Measurements from ENCODE around the gene LANCL1.
"Not testable (repeated sequence)": the region's sequence is repeated elsewhere in the genome, so short reads cannot be mapped to it uniquely, and the experiment has no call there.

The LANCL1 gene

DNA sequence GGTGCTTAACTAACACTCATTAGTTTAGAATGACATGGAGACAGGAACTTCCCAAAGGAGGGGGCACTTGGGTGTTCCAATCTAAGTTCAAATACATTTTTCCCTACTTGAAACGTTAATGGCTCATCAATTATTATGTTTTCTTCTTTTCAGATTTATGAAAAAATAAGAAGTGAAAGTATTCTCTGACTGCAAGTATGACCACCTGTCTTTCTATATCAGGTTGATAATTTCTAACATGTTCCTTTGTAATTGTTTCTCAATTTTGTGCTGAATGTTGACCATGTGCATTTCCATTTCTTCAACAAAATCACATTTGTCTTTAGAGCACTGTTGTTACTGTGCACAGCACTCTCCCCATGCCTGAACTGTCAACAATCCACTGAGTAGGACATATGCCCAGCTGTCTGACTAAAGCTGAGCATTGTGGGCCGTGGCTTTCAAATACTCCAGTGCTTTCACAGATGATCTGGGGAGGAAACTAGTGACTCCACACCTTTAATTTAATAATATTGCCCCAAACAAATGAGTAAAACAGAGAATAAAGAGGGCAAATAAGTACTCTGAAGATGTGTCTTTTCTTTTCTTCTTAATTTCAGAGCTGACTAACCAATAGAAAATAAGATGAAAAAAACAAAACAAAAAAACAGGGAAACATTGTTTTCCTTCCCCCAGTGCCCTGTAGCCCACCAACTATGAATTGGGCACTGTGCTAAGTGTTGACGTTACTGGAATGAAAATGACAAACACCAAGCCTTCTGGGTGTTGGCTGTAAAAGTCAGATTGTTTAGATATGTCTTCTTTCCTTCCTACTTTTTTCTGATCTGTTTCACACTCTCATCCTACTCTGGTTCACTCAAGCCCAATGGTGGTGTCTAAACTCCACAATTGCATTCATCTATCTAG, 16.0 kb downstream of the LANCL1 start:
- TF ChIP-seq, protein P1, sequence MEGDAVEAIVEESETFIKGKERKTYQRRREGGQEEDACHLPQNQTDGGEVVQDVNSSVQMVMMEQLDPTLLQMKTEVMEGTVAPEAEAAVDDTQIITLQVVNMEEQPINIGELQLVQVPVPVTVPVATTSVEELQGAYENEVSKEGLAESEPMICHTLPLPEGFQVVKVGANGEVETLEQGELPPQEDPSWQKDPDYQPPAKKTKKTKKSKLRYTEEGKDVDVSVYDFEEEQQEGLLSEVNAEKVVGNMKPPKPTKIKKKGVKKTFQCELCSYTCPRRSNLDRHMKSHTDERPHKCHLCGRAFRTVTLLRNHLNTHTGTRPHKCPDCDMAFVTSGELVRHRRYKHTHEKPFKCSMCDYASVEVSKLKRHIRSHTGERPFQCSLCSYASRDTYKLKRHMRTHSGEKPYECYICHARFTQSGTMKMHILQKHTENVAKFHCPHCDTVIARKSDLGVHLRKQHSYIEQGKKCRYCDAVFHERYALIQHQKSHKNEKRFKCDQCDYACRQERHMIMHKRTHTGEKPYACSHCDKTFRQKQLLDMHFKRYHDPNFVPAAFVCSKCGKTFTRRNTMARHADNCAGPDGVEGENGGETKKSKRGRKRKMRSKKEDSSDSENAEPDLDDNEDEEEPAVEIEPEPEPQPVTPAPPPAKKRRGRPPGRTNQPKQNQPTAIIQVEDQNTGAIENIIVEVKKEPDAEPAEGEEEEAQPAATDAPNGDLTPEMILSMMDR (IDR thresholded peaks at IDR 0.05; ENCODE audit: low read depth, low read length, missing control alignments): no peak
- no peak for DNase-seq (ENCODE audit: low read depth)
- no peak overlapping the region for H3K4me3 ChIP-seq (ENCODE audit: low read depth, low read length)

DNA sequence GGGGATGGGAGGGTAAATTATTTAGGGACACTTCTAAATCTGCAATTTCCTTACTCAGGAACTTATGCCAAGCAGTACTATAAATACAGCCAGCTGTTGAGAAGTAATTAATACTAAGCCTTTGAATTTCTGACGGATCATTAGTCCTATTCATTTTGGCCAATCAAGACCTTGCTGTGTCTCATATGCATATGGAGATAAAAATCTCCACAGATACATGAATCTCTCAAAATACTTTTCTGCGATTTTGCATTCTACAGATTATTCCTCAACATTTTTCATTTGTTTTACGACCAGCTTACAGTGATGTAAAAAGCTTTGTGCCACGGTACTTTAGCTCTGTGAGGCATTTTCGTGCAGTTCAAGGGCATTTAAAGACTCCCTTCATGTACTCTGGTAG, 16.7 kb downstream of the LANCL1 start:
- TF ChIP-seq, protein P1 (IDR thresholded peaks at IDR 0.05; ENCODE audit: low read depth, low read length, missing control alignments): no peak
- no peak for DNase-seq (ENCODE audit: low read depth)
- no peak overlapping the region for H3K4me3 ChIP-seq (ENCODE audit: low read depth, low read length)

DNA sequence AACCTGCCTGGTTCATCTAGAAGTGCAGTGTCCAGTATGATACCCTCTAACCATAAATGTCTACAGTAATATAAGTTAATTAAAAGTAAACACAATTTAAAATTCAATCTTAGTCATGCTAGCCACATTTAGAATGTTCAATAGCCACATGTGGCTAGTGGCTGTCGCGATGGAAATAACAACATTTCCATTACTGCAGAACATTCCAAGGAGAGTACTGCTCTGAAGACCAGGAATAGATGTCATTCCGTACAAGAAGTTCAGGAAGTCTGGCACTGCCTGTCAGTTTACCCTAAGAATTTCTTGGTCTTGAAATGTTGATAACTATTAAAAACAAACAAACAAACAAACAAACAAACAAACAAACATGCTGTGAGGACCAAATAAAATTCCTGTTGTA, 17.2 kb downstream of the LANCL1 start:
- TF ChIP-seq, protein P1 (IDR thresholded peaks at IDR 0.05; ENCODE audit: low read depth, low read length, missing control alignments): no peak
- no peak overlapping the region for H3K4me3 ChIP-seq (ENCODE audit: low read depth, low read length)
- DNase-seq (ENCODE audit: low read depth): no peak

DNA sequence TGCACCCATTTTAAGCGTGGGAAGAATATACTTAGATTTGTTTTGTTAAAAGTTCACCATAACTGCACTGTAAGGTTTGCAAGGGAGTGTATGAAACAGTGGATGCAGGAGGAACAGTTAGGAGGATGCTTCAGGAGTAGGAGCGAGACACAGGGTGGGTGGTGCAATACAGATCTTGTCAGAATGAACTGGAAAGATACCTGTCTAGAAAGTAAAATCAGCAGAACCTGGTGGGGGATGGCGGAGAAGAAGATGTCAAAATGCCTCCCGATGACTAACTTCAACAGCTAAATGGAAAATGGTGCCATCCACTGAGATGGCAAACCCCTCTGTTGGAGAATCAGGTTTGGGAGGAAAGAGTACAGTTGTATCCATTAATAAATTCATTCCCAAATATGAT, 18.2 kb downstream of the LANCL1 start:
- H3K4me3 ChIP-seq (ENCODE audit: low read depth, low read length): no peak overlapping the region
- TF ChIP-seq, protein P1 (IDR thresholded peaks at IDR 0.05; ENCODE audit: low read depth, low read length, missing control alignments): no peak
- no peak for DNase-seq (ENCODE audit: low read depth)

DNA sequence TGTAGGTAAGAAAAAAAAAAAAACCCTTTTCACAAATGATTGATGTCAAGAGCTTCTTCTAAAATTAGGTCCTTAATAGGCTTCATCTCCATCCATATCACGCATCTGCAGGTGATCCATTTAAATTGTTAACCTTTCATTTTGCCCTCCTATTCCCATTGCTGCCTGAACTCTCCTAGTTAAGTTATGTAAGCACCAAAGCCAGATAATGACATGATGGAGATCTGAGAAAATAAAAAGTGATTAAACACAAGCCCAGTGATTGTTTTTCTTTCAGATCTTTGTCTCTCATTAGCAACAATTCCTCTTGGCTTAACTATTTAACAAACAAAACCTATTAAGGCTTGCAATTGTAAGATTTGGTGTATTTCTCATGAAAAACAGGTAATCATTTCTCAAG, 20.0 kb downstream of the LANCL1 start:
- no peak for DNase-seq (ENCODE audit: low read depth)
- no peak overlapping the region for H3K4me3 ChIP-seq (ENCODE audit: low read depth, low read length)
- TF ChIP-seq, protein P1 (IDR thresholded peaks at IDR 0.05; ENCODE audit: low read depth, low read length, missing control alignments): no peak

DNA sequence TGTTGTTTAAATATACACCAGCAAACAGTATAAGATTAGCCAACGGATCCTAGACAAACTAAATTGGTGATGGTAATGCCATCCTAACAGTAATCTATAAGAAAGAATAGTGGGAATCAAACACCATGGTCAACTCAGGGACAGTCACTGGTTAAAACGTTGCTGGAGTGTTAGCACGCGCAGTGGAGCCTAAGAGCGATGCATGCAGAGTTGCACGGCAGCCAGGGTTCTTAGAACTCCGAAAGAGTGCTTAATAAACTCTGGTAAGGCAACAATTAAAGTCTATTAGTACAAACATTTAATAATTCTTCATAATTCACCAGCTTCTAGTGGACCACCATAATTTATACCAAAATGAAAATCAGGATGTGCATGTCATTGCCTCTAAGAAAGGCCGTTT, 22.2 kb downstream of the LANCL1 start:
- TF ChIP-seq, protein P1 (IDR thresholded peaks at IDR 0.05; ENCODE audit: low read depth, low read length, missing control alignments): no peak
- H3K4me3 ChIP-seq (ENCODE audit: low read depth, low read length): no peak overlapping the region
- no peak for DNase-seq (ENCODE audit: low read depth)

DNA sequence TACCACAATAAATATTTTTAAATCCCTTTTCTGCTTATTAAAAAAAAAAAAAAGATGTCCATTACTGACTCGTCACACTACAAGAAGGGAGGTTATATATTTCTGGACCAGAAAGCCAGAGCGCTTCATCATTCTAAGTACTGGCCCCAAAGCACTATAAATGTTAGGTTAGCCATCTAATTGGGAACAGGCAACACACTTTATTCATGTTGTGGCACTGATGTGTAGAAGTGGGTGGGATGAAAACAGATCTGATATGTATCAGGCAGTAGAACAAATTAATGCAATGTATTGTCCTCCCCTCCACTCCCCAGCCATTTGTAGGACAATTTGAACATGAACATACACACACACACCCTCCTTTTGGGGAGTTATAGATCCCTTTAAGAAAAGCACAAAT, 24.4 kb downstream of the LANCL1 start:
- TF ChIP-seq, protein P1 (IDR thresholded peaks at IDR 0.05; ENCODE audit: low read depth, low read length, missing control alignments): no peak
- no peak for DNase-seq (ENCODE audit: low read depth)

DNA sequence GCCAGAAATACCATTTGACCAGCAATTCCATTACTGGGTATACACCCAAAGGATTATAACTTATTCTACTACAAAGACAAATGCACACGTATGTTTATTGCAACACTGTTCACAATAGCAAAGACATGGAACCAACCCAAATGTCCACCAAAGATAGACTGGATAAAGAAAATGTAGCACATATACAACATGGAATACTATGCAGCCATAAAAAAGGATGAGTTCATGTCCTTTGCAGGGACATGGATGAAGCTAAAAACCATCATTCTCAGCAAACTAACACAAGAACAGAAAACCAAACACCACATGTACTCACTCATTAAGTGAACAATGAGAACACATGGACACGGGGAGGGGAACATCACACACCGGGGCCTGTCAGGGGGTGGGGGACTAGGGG, 25.6 kb downstream of the LANCL1 start:
- DNase-seq (ENCODE audit: low read depth); H3K4me3 ChIP-seq (ENCODE audit: low read depth, low read length): not testable (repeated sequence)

More for the DNA sequence above, 24.4 kb downstream of the LANCL1 start:
- no peak overlapping the region for H3K4me3 ChIP-seq (ENCODE audit: low read depth, low read length)
